Activated CD4-positive, alpha-beta T cell treated with anti-CD3 and anti-CD28 coated beads, Interleukin-10, Interleukin-2, amounts not matched to agents 100 ng/mL and 50 ng/mL, durations not matched to agents 16 hours and 8 hours (primary cell): ENCODE results near the gene IMMP2L.

Experiments
- DNase-seq: peaks from one replicate; pipeline ENCODE4 v3.0.0-alpha.2; 2020

The IMMP2L gene

DNA sequence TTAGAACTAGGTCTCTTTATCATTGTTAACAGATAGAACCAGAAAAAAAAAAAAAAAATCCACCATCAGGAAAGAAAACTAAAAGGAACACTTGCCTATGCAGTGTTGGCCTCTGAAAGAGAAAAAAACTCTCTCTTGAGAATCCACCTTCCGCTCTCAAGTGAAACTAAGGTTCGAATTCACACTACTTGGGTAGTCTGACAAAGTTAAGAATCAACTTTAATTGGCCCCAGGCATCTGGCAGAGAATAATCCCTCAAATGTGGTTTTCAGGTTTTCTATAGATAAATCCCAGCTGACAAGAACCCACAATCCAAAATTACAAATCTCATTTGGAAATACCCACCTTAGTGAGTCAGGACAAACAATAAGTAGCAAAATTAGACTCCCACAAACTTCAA is 671.1 kb downstream of the IMMP2L start:
- DNase-seq: no peak

GRCh38 chr7:110890101-110890500 is 672.2 kb downstream of the IMMP2L start:
- DNase-seq: no peak

DNA sequence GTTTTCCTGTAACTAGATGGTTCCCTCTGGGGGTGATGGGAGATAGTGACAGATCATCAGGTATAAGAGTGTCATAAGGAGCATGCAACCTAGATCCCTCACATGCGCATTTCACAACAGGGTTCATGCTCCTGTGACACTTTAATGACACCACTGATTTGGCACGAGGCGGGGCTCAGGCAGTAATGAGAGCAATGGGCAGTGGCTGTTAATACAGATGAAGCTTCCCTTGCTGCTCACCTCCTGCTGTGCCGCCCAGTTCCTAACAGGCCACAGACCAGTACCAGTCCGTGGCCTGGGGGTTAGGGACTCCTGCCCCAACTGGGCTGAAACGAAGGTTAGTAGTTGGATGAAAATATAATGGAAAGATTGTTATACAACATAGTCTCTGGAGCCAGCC is 673.0 kb downstream of the IMMP2L start:
- no peak for DNase-seq

GRCh38 chr7:110888641-110889040 is 673.7 kb downstream of the IMMP2L start:
- DNase-seq: no peak

DNA sequence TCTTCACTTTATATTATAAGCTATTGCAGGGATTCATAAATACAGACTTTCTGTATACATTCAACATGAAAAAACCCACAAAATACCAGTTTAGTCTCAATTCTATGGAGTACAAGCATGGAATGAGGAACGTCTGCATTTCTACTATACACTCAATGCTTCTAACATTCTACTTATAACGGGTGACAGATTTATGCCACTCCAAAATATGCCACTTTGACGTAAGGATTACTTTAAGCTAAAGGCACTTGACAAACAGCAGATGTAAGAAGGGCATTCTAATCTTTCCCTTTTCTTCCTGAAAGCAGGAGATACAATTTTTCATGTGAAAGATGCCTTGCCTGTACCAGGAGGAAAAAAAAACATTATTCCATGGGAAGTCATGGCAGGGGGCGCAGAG is 676.8 kb downstream of the IMMP2L start:
- DNase-seq: no peak

- no peak for DNase-seq
These were observed 680.6 kb downstream of the IMMP2L start for GRCh38 chr7:110881721-110882120.

DNA sequence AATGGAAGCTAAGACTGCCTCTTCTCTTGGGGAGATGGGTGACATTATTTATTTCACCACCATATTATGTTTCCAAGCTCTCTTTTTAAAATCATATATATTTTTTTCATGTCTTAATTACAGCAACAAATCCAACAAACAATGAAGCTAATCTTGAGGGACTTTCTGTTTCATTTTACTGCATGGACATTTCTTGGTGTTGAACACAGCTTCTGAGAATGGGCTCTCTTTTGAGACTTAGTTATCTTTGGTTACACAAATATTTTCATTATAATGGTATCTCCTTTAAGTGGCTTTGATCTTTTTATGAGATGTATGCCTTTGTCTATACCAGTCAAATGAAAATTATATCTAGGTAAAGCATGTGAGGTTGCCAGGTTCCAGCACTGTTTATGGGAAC is 681.3 kb downstream of the IMMP2L start:
- no peak for DNase-seq

DNA sequence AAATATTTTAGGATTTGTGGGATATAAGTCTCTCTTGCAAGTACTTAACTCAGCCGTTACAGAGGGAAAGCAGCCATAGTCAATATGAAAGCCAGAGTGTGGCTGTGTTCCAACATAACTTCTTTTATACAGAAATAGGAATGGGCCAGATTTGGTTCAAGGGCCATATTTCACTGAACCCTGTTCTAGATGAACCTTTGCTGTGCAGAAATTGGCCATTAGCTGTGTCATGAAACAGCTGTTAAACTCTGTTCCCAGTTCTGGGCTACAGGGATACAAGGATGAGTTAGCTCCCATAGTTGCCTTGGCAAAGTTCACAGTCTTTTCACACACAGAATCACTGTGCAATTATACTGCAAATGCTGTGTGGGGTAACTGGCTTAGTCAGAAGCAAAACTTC is 685.3 kb downstream of the IMMP2L start:
- DNase-seq: no peak

GRCh38 chr7:110875346-110875745 is 686.9 kb downstream of the IMMP2L start:
- DNase-seq: no peak

GRCh38 chr7:110871856-110872255 is 690.4 kb downstream of the IMMP2L start:
- no peak for DNase-seq

GRCh38 chr7:110870926-110871325 is 691.4 kb downstream of the IMMP2L start:
- DNase-seq: no peak

GRCh38 chr7:110868458-110868857 is 693.8 kb downstream of the IMMP2L start:
- no peak for DNase-seq

DNA sequence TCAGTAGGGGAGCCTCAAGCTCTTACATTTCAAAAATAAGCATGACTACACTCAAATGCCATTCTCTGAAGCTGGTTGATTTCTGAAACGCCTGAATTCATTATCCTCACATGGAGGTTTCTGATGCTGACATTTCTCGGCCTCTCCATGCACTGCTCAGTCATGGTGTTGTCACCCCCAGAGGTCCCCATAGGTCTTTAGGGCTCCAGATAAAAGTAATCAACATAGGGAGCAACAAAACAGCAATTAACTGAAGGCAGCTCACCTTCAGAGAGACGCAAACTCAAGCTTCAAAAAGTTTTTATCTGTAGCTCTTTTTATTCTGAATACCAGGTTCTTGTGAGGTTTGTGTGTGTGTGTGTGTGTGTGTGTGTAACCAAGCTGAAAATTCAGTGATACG is 694.5 kb downstream of the IMMP2L start:
- DNase-seq: no peak

- no peak for DNase-seq
These were observed 699.0 kb downstream of the IMMP2L start for GRCh38 chr7:110863258-110863657.

DNA sequence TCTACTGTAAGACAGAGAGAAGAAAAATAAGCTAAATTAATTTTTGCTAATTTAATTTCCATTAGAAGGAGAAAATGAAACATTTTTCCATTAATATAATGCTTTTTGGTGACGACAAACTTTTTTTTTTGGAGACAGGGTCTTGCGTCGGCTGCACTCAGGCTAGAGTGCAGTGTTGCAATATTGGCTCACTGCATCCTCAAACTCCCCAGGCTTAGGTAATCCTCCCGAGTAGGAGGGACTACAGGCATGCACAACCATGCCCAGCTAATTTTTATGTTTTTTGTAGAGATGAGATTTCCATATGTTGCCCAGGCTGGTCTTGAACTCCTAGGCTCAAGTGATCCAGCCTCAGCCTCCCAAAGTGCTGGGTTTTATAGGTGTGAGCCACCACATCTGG is 701.1 kb downstream of the IMMP2L start:
- DNase-seq: no peak

DNA sequence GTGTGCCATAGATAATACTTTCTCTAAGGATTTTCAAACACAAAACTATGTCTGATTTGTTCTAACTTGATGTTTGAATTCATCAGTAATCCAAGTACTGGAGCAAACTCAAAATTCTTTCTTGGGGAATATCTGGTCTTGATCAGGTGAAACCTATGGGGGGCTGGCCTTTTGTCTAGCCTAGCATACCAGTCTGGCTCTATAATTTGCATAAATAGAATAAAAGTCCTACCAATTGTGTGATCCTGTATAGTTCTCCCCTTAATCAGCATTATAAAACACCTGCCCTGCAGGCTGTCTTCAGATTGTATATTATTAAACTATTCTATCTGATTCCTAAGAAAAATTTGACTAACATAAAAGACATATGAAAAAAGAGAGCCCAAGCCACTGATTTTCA is 705.2 kb downstream of the IMMP2L start:
- DNase-seq: no peak

DNA sequence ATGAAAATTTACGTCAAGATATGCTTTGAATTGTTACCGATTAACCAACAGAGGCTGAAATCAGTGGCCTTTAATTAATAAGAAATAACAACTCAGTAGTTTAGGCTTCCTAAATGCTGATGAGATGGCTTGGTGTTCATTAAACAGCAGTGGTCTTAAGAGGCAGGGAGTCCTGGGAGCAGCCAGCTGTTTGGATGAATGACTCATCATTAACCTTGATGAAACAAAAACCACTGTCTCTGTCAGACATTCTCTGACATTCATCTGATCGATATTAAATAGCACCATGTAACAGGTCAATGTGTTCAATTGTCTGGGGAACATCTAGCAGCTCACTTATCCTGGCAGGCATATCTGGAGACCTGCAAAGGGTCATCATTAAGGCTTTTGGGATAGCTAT is 705.6 kb downstream of the IMMP2L start:
- DNase-seq: no peak

DNA sequence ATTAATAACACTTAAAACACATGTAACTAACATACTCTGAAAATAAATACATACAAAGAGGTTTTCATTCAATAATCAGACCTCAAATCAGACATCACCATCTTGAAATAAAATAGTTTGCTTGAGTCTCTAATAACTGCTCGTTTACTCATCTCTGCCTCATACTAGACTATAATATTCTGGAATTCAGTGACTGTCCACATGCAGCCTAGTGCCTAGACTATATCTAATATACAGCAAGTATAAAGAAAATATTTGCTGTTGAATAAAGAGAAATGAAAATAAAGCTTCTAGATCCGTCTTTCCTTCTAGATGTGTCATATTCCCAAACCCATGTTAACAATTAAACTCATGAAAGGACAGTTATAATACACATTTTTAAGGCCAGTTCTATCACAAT is 707.6 kb downstream of the IMMP2L start:
- DNase-seq: no peak

GRCh38 chr7:110854166-110854565 is 708.1 kb downstream of the IMMP2L start:
- no peak for DNase-seq

DNA sequence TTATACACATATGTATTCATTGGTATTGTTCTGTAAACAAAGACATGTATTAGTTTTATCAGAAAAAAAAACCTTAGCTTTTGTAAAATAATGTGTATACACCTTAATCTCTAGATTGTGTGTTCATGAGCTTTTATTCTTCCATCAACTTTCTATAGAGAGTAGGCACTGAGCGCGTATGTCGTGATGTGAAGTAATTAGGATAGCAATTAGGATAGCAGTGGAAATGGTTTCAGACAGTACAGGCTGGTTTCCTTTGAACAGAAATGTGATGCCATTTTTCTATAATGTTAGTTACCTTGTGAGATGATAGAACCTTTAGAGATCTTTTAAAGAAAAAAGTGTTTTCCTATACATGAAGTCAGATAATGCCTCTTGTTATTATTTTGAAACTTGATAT is 709.0 kb downstream of the IMMP2L start:
- DNase-seq: no peak

DNA sequence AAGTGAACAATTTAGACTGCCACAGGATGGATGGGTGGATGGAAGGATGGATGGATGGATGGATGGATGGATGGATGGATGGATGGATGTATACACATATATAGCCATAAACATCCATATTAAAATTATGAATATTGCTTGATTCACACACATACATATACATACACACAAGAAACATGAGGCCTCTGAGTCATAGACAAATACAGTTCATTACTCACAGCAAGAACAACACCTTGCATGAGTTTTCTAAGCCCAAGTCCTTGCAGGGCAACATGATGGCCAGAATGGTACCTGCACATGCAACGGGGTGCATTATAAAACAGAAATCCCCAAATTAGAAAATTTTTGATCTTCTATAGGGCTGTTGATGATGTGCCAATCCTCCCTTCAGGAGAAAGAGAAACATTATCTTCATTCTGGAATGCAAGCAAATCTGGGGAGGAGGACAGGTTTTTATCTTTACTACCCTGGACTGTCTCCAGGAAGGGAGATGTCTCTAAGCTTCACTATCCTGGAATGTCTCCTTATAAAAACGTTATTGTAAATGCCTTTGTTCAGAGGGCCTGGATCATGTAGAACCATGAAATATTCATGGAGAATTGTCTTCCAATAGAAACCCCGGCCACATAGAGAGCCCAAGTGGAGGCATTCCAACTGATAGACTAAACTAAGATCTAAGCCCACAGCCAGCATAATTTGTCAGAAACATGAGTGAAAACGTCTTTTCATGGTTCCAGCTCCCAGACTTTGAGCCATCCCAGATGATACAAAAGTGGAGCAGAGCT is 709.9 kb downstream of the IMMP2L start:
- no peak for DNase-seq

DNA sequence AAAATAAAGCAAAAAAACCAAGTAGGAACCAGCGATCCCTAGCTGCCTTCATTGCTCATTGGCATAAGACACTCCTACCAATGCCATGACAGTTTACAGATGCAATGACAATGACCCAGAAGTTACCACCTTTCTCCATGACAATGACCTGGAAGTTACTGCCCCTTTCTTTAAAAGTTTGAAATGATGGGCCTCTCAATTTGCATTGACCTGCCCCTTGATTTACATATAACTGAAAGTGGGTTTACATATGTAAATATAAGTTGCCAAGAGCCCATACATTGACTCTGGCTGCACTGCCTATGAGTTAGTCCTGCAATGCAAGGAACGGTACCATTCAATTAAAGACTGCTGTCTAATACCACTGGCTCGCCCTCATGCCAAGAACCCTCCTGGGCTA is 712.1 kb downstream of the IMMP2L start:
- DNase-seq: no peak

DNA sequence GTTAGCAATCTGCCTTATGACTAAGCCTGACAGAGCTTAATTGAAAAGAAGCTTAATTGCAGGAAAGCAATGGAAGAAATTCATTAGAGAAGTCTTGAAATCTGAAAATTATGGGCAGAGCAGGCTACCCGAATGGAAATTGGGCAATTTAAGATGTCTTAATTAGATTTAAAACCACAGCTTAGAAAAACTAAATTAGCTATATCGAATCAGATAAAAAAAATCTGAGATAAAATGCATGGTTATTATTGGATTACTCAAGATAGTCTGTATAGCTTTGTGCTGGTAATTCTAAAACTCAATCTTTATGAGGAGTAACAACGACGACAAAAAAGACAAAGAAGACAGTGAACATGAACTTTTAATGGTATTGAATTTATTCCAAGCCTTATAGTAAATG is 719.5 kb downstream of the IMMP2L start:
- no peak for DNase-seq

DNA sequence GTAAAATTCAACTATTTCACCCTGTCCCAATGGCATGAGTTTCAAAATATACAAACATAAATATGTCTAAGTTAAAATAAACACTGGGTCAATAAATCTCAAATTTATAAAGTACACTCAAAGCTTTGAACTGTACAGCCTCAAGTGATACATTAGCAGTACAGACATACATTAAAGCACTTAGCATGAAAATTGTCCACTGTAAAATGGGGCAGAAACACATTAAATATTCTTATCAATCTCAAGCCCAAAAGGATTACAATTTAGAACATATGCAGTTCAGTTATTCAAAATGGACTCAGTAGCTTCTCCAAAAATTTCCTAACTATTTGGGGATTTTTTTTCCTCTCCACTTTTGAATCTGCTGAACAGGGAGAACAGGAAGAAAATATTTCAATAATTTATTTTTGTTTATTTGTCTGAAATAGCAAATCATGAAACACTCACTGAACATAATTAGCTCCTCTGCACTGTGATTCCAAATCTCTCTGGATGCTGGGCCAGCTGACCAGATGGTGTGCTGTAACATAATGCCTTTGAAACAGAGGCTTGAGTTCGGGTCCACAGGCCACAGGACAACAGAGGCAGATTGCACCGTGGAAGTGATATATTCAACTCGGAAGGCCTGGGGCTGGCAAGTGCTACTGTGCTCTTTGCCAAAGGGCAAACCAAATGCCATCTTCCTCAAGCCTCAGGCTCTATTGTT is 720.3 kb downstream of the IMMP2L start:
- DNase-seq: no peak

DNA sequence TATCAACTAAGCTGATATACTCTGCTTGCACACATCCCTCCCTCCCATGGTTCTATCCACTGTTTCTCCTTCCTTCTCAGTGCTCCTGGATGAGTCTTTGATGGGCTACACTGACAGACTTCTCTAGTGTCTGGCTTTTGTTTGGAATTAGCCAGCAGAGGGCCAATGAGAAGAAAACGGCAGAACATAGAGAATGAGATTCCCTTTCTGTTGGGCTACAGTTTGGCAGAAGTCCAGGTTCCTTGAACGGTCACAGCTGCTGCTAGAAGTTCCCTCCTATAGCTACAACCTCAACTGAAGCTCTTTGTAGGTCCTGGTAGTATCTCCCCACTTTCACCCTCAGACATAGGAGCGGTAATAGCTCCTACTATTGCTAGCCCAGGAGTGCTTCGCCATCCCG is 722.4 kb downstream of the IMMP2L start:
- DNase-seq: no peak
